ENCODE measurements around the gene RNF151. TPM values are rescaled to one million over a fixed set of nuclear protein-coding genes. Genes with fewer than 3 reads are reported as not detected.
A peak's percentile ranks its signal among the peaks of the same experiment; 100 is the strongest.

RNF151 gene
- total RNA-seq, 2 experiments from 2014 or later = not detected

DNA sequence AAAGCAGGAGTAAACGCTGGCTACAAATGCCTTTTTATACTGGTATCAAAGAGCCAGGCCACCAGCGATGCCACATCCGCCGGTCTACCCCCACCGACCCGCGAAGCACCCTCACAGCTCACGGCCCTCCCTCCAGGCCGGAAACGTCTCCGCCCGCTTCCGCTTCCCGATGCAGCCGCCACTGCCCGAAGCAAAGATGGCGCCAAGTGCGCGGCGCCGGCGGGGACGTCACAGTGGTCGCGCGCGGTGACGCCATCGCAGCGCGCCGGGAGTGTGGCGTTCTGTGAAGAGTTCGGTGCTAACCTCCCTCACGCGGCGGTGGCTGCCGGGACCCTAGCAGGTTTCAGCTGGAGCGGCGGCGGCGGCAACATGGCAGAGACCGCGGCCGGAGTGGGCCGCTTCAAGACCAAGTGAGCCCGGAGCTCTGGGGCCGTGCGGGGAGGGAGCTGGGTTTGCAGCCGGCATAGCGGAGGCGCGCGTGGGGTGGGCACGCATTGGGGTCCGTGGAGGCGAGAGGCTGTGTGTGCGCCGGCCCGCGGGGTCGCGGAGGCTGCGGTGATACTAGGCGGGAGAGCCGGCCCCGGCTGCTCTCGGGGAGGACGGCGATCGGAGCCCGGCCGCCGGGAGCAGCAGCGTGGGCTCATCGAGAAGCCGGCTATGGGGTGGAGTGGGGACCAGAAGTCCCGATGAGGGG is 5.3 kb downstream of the RNF151 start, which contains the start of gene TBL3:
Gene TBL3 (plus strand): TSS at position 258 of the 694 bp plus-strand sequence. CDS start 112 bp downstream, at position 370.
- H3K4me3 ChIP-seq (ENCODE audit: low read depth, low read length, poor library complexity, severe bottlenecking) = peak within 1 kb of the TSS; percentile 86
- H3K36me3 ChIP-seq (ENCODE audit: insufficient read depth, low read length) = peaks cover 34% of the 10 kb centered on the region
- intact Hi-C loops (cut with micrococcal nuclease; ENCODE audit: unreplicated experiment) = loop anchor here (1.0 kb wide), 1 partner anchor 12 kb away; the partner anchor contains the start of gene GFER
- H3K79me2 ChIP-seq (ENCODE audit: insufficient read depth, low read depth, low read length) = peaks cover 28% of the 10 kb centered on the region
- H4K20me1 ChIP-seq (ENCODE audit: insufficient read depth, low read length) = no peaks in the 10 kb centered on the region
- peaks cover 12% of the 10 kb centered on the region for H3K4me1 ChIP-seq (ENCODE audit: insufficient read depth, low read length, poor library complexity, severe bottlenecking)
- H3K9me2 ChIP-seq (ENCODE audit: insufficient read depth, low read length) = no peaks in the 10 kb centered on the region
- TF ChIP-seq CTCF (conservative IDR thresholded peaks at IDR 0.05; ENCODE audit: low read length) = no peak
- no peak for TF ChIP-seq EZH2phosphoT487 (IDR thresholded peaks at IDR 0.05; ENCODE audit: borderline replicate concordance, low read depth, low read length)
- DNase-seq (ENCODE audit: low spot score) = peak; percentile 97
- H3K4me2 ChIP-seq (ENCODE audit: low read length) = peak within 1 kb of the TSS; percentile 95
- POLR2A ChIA-PET = interaction anchor here (0.6 to 1.2 kb wide), 5 partner anchors 12 to 1630 kb away, joined by 3 read pairs; no protein-coding TSS in a partner anchor
- peak within 1 kb of the TSS; percentile 88 for H3K27ac ChIP-seq (ENCODE audit: low read depth, low read length, poor library complexity, severe bottlenecking)
- CTCF ChIA-PET (ENCODE audit: unreplicated experiment) = no interaction called here
- peak within 1 kb of the TSS; percentile 67; the same call in 1 of the 2 replicates for H2AFZ ChIP-seq (ENCODE audit: low read length)
- no TSS peak for BruUV-seq (replicated peaks)
- no peaks in the 10 kb centered on the region for H3K9me3 ChIP-seq (ENCODE audit: low read length)

GRCh38 chr16:1972490-1972877 is 5.8 kb downstream of the RNF151 start:
- peaks cover 12% of the 10 kb centered on the region for H3K4me1 ChIP-seq (ENCODE audit: insufficient read depth, low read length, poor library complexity, severe bottlenecking)
- H3K9me3 ChIP-seq (ENCODE audit: low read length) = no peaks in the 10 kb centered on the region
- H3K4me2 ChIP-seq (ENCODE audit: low read length) = peak overlapping the region; percentile 76
- ChIA-PET POLR2A (interaction anchor here (0.9 to 1.2 kb wide), 2 partner anchors 12 to 36 kb away, joined by 3 read pairs; no protein-coding TSS in a partner anchor), CTCF (ENCODE audit: unreplicated experiment) (no interaction called here)
- no peaks in the 10 kb centered on the region for H3K9me2 ChIP-seq (ENCODE audit: insufficient read depth, low read length)
- TF ChIP-seq CTCF (conservative IDR thresholded peaks at IDR 0.05; ENCODE audit: low read length) = no peak
- TF ChIP-seq EZH2phosphoT487 (IDR thresholded peaks at IDR 0.05; ENCODE audit: borderline replicate concordance, low read depth, low read length) = no peak
- peak overlapping the region; percentile 86 for H3K4me3 ChIP-seq (ENCODE audit: low read depth, low read length, poor library complexity, severe bottlenecking)
- no peak overlapping the region for H3K27ac ChIP-seq (ENCODE audit: low read depth, low read length, poor library complexity, severe bottlenecking)
- peaks cover 28% of the 10 kb centered on the region for H3K79me2 ChIP-seq (ENCODE audit: insufficient read depth, low read depth, low read length)
- peaks cover 35% of the 10 kb centered on the region for H3K36me3 ChIP-seq (ENCODE audit: insufficient read depth, low read length)
- no peaks in the 10 kb centered on the region for H4K20me1 ChIP-seq (ENCODE audit: insufficient read depth, low read length)
- no peak for DNase-seq (ENCODE audit: low spot score)
- intact Hi-C loops (cut with micrococcal nuclease; ENCODE audit: unreplicated experiment) = loop anchor here (1.0 kb wide), 1 partner anchor 12 kb away; the partner anchor contains the start of gene GFER
- no peak overlapping the region for H2AFZ ChIP-seq (ENCODE audit: low read length)
- BruUV-seq (replicated peaks) = no TSS peak

Data from OCI-LY7 (cell line).